AG04450 (cell line): ENCODE data around the gene OR2B6. TPM values are rescaled to one million over a fixed set of nuclear protein-coding genes. Genes with fewer than 3 reads are reported as not detected.
"Not testable (repeated sequence)": the region's sequence is repeated elsewhere in the genome, so short reads cannot be mapped to it uniquely, and the experiment has no call there.

Experiments
- CTCF ChIA-PET: fragments of 300-600, 350-600 bp; formaldehyde crosslinking; extraction: SDS; loops from one replicate; lab custom pipeline; 2022; ENCODE audit warnings: antibody characterized with exemption, inconsistent platforms; lab: Charles Lee
- POLR2A ChIA-PET: fragments of 350-600 bp; formaldehyde crosslinking; extraction: SDS; loops from one replicate; lab custom pipeline; 2021; ENCODE audit warnings: antibody characterized with exemption, inconsistent platforms; lab: Yijun Ruan, JAX
- DNase-seq: peaks from one replicate; pipeline ENCODE4 v3.0.0-alpha.2; 2011; ENCODE audit warnings: low read depth, low spot score
- H3K27ac ChIP-seq: one replicate; pipeline ENCODE4 v1.5.1; 2012; ENCODE audit warnings: low read depth, low read length, control low read depth
- H3K27me3 ChIP-seq: one replicate; pipeline ENCODE4 v1.6.0; 2012; ENCODE audit warnings: low read length; ENCODE audit not compliant: control insufficient read depth, insufficient read depth
- H3K4me3 ChIP-seq: 2 replicates; pipeline ENCODE4 v1.5.1; 2011; ENCODE audit warnings: mild to moderate bottlenecking, low read depth, low read length, control low read depth
- H3K9me3 ChIP-seq: 2 replicates; pipeline ENCODE4 v1.5.1; 2012; ENCODE audit warnings: low read length; ENCODE audit not compliant: control insufficient read depth, insufficient read depth
- polyA plus RNA-seq: library from polyadenylated mRNA; depleted of rRNA; stranded (reverse); fragments of >200 nt; gene quantifications from 2 replicates; pipeline ENCODE4 v1.2.3, GENCODE V29; 2011
- TF ChIP-seq, protein P1 (sequence below): IDR thresholded peaks from 2 replicates; pipeline ENCODE4 v1.5.1; 2011; ENCODE audit warnings: low read depth, low read length, control low read depth, inconsistent platforms

Gene OR2B6
- polyA plus RNA-seq, 1 experiment, result 0.09 TPM

DNA sequence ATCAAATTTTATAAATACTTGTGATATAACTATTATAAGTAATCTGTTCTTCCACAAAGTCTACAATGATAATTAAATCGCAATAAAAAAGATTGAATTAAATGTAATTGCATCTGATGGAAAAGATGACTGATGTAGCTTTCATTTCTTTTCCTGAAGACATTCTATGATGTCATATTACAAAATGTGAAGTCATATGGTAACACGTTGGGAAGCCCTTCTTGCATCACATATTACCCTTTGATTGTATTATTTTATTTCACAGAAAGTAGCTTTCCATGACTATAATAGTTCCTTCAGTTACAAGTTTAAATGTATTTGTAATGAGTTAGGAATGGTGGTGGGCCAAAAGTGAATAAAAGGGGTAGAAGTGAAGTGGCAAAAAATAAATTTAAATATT lies 25.8 kb upstream of the OR2B6 start:
- no peak for DNase-seq
- CTCF ChIA-PET, result no interaction called here

DNA sequence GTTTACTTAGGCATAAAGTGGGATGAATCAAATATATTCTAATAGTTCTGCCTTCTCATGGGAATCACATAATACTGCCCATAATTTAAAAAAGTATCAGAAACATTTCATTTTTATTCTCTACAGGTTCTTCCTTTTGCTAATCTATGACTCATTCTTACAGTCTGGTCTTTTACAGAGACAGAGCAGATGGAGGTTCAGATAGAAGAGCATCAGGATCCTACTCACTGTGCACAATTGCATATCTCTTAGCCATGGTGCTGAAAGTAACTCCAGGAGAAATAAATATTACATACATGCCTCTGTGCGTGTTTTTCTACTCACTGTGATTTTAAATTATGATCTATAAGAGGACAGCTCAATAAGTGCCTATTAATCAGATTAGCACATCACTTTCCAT lies 16.3 kb upstream of the OR2B6 start:
- no peak for DNase-seq
- no peak overlapping the region for H3K4me3 ChIP-seq
- CTCF ChIA-PET, result interaction anchor here (1.3 kb wide), 1 partner anchor 188 kb away, joined by 3 read pairs; no protein-coding TSS in a partner anchor
- H3K9me3 ChIP-seq, result no peaks in the 10 kb centered on the region
- H3K27ac ChIP-seq, result no peak overlapping the region
- POLR2A ChIA-PET, result no interaction called here
- TF ChIP-seq, protein P1, sequence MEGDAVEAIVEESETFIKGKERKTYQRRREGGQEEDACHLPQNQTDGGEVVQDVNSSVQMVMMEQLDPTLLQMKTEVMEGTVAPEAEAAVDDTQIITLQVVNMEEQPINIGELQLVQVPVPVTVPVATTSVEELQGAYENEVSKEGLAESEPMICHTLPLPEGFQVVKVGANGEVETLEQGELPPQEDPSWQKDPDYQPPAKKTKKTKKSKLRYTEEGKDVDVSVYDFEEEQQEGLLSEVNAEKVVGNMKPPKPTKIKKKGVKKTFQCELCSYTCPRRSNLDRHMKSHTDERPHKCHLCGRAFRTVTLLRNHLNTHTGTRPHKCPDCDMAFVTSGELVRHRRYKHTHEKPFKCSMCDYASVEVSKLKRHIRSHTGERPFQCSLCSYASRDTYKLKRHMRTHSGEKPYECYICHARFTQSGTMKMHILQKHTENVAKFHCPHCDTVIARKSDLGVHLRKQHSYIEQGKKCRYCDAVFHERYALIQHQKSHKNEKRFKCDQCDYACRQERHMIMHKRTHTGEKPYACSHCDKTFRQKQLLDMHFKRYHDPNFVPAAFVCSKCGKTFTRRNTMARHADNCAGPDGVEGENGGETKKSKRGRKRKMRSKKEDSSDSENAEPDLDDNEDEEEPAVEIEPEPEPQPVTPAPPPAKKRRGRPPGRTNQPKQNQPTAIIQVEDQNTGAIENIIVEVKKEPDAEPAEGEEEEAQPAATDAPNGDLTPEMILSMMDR, result no peak
- no peaks in the 10 kb centered on the region for H3K27me3 ChIP-seq

More for the DNA sequence above, 25.8 kb upstream of the OR2B6 start:
- POLR2A ChIA-PET, result no interaction called here
- Histone ChIP-seq H3K27me3 (no peaks in the 10 kb centered on the region), H3K9me3 (no peaks in the 10 kb centered on the region), H3K4me3 (no peak overlapping the region), H3K27ac (no peak overlapping the region)
- TF ChIP-seq, protein P1, result no peak

DNA sequence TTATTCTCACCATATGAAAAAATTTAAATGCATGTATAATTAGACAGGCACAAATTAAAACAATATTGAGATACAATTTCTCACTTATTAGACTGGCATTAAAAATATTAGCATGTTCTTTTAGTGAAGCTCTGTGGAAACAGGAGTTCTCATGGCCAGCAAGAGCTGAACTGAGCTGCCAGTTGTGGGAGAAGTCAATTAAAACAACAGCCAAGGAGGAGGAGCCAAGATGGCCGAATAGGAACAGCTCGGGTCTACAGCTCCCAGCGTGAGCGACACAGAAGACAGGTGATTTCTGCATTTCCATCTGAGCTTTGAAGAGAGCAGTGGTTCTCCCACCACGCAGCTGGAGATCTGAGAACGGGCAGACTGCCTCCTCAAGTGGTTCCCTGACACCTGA lies 14.0 kb upstream of the OR2B6 start:
- CTCF ChIA-PET, DNase-seq, H3K9me3 ChIP-seq, H3K27ac ChIP-seq, H3K27me3 ChIP-seq, POLR2A ChIA-PET, H3K4me3 ChIP-seq: not testable (repeated sequence)

DNA sequence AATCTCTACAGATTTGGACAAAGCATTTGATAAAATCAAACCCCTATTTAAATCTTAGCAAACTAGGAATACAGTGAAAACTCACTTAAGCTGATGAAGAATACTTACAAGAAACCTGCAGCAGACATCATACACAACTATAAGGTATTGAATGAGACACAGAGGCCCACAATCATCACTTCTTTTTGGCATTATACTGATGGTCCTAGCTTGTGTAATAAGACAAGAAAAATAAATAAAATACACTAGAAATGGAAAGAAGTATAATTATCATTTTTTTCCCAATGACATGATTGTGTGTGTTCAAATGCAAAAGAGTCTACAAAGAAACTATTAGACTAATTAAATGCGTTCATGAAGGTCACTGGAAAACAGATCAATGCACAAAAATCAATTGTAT lies 8.8 kb upstream of the OR2B6 start:
- no peak overlapping the region for H3K4me3 ChIP-seq
- TF ChIP-seq, protein P1, result no peak
- no peaks in the 10 kb centered on the region for H3K27me3 ChIP-seq
- ChIA-PET POLR2A (no interaction called here), CTCF (no interaction called here)
- DNase-seq, result no peak
- no peaks in the 10 kb centered on the region for H3K9me3 ChIP-seq
- H3K27ac ChIP-seq, result no peak overlapping the region

DNA sequence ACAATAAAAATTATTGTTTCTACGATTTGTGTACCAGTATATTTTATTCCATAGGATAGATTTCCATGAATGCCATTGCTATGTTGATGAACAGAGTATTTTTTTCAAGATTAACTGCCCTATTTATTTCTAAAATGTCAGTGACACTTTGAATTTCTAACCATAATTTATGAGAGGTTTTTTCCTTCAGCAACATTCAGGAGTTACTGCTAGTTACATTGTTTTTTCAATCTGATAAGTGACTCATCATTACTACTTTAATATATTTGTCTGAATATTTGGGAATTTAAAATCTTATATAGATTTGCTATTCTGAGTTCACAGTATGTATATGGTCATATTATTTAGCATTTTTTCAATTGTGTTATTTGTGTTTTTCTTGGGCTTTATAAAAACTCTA lies 6.0 kb upstream of the OR2B6 start:
- H3K4me3 ChIP-seq, result no peak overlapping the region
- H3K27me3 ChIP-seq, result no peaks in the 10 kb centered on the region
- TF ChIP-seq, protein P1, result no peak
- no peak overlapping the region for H3K27ac ChIP-seq
- ChIA-PET CTCF (no interaction called here), POLR2A (no interaction called here)
- DNase-seq, result no peak
- no peaks in the 10 kb centered on the region for H3K9me3 ChIP-seq

DNA sequence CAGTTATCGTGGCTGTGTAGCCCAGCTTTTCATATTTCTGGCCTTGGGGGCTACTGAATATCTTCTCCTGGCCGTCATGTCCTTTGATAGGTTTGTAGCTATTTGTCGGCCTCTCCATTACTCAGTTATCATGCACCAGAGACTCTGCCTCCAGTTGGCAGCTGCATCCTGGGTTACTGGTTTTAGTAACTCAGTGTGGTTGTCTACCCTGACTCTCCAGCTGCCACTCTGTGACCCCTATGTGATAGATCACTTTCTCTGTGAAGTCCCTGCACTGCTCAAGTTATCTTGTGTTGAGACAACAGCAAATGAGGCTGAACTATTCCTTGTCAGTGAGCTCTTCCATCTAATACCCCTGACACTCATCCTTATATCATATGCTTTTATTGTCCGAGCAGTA lies 475 bp downstream of the OR2B6 start:
- ChIA-PET POLR2A (no interaction called here), CTCF (no interaction called here)
- Histone ChIP-seq H3K4me3 (no peak overlapping the region), H3K27ac (no peak overlapping the region), H3K27me3 (no peaks in the 10 kb centered on the region), H3K9me3 (no peaks in the 10 kb centered on the region)
- TF ChIP-seq, protein P1, result no peak
- DNase-seq, result no peak
